ENCODE data around the gene AGMAT.

The AGMAT gene

GRCh38 chr1:15595809-15596617 lies 11.2 kb upstream of the AGMAT start:
- no peaks in the 10 kb centered on the region for H3K79me2 ChIP-seq (ENCODE audit: control insufficient read depth, insufficient read depth, low read length, poor library complexity)
- H3K79me1 ChIP-seq (ENCODE audit: low read length) = no peaks in the 10 kb centered on the region
- H2BK120ac ChIP-seq (ENCODE audit: insufficient read depth, low read length, poor library complexity) = no peak overlapping the region
- H4K91ac ChIP-seq (ENCODE audit: low read depth, low read length) = no peak overlapping the region
- no peak overlapping the region for H4K8ac ChIP-seq (ENCODE audit: low read depth, low read length)
- no peak overlapping the region for H2BK12ac ChIP-seq (ENCODE audit: low read length)
- no peaks in the 10 kb centered on the region for H3K27me3 ChIP-seq (ENCODE audit: insufficient read depth, low read length)
- H2AFZ ChIP-seq (ENCODE audit: insufficient read depth, low read length, poor library complexity) = no peak overlapping the region
- H3K4me2 ChIP-seq (ENCODE audit: low read length) = no peak overlapping the region
- H3K4me3 ChIP-seq (ENCODE audit: low read depth, low read length) = no peak overlapping the region
- H3K36me3 ChIP-seq (ENCODE audit: control insufficient read depth in 1 of 2, insufficient read depth in 2 of 2, low read length in 2 of 2) = no peaks in the 10 kb centered on the region
- no peak overlapping the region for H2AK5ac ChIP-seq (ENCODE audit: low read length)
- no peaks in the 10 kb centered on the region for H3K9me3 ChIP-seq (ENCODE audit: insufficient read depth, low read depth, low read length)
- no peaks in the 10 kb centered on the region for H3K4me1 ChIP-seq (ENCODE audit: control insufficient read depth in 1 of 2, insufficient read depth in 2 of 2, low read length in 2 of 2)
- WGBS (ENCODE audit: extremely low coverage, insufficient coverage, insufficient read length) = no CpG with 5 or more reads among the region's 5 CpGs
- no peak overlapping the region for H3K23ac ChIP-seq (ENCODE audit: low read length)
- no peak overlapping the region for H3K18ac ChIP-seq (ENCODE audit: low read length)
- no peak overlapping the region for H3K14ac ChIP-seq (ENCODE audit: low read length)
- DNase-seq = no peak
- no peak overlapping the region for H3K27ac ChIP-seq (ENCODE audit: low read depth, low read length)
- no peak overlapping the region for H3K9ac ChIP-seq (ENCODE audit: low read length)
- no peak overlapping the region for H2BK5ac ChIP-seq (ENCODE audit: low read depth, low read length, poor library complexity)
- no peak overlapping the region for H4K12ac ChIP-seq (ENCODE audit: low read depth, low read length)
- no peak overlapping the region for H3K4ac ChIP-seq (ENCODE audit: low read depth, low read length)

DNA sequence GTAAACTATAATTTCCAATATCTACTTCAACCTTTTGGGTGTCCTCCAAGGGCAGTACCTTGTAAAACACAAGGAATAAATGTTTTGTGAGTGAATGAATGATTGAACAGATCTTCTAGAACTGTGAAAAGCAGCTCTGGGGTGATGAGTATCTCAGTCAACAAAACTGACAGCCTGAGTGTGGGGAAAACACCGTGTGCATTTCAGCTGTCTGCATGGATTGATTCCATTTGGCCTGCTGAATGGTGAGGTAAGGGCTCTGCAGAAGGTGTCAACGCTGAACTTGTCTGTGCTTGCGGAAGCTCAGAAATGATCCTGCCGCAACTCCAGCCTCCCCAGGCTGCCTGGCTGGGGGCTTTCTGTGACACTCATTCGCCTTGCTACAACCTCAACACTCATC lies 7.4 kb upstream of the AGMAT start:
- no peak overlapping the region for H2AK5ac ChIP-seq (ENCODE audit: low read length)
- no peak overlapping the region for H2BK12ac ChIP-seq (ENCODE audit: low read length)
- no peak overlapping the region for H4K12ac ChIP-seq (ENCODE audit: low read depth, low read length)
- H4K8ac ChIP-seq (ENCODE audit: low read depth, low read length) = no peak overlapping the region
- no peak overlapping the region for H4K91ac ChIP-seq (ENCODE audit: low read depth, low read length)
- no peak overlapping the region for H3K4me2 ChIP-seq (ENCODE audit: low read length)
- H2BK5ac ChIP-seq (ENCODE audit: low read depth, low read length, poor library complexity) = no peak overlapping the region
- no peaks in the 10 kb centered on the region for H3K79me1 ChIP-seq (ENCODE audit: low read length)
- WGBS (ENCODE audit: extremely low coverage, insufficient coverage, insufficient read length) = no CpG with 5 or more reads among the region's 5 CpGs
- H3K14ac ChIP-seq (ENCODE audit: low read length) = no peak overlapping the region
- H2AFZ ChIP-seq (ENCODE audit: insufficient read depth, low read length, poor library complexity) = no peak overlapping the region
- H3K9ac ChIP-seq (ENCODE audit: low read length) = no peak overlapping the region
- no peak overlapping the region for H3K27ac ChIP-seq (ENCODE audit: low read depth, low read length)
- H3K4me1 ChIP-seq (ENCODE audit: control insufficient read depth in 1 of 2, insufficient read depth in 2 of 2, low read length in 2 of 2) = no peaks in the 10 kb centered on the region
- peaks cover 4% of the 10 kb centered on the region for H3K9me3 ChIP-seq (ENCODE audit: insufficient read depth, low read depth, low read length)
- H2BK120ac ChIP-seq (ENCODE audit: insufficient read depth, low read length, poor library complexity) = no peak overlapping the region
- no peaks in the 10 kb centered on the region for H3K36me3 ChIP-seq (ENCODE audit: control insufficient read depth in 1 of 2, insufficient read depth in 2 of 2, low read length in 2 of 2)
- no peak overlapping the region for H3K18ac ChIP-seq (ENCODE audit: low read length)
- no peak overlapping the region for H3K4ac ChIP-seq (ENCODE audit: low read depth, low read length)
- no peak overlapping the region for H3K4me3 ChIP-seq (ENCODE audit: low read depth, low read length)
- no peaks in the 10 kb centered on the region for H3K27me3 ChIP-seq (ENCODE audit: insufficient read depth, low read length)
- H3K79me2 ChIP-seq (ENCODE audit: control insufficient read depth, insufficient read depth, low read length, poor library complexity) = no peaks in the 10 kb centered on the region
- no peak overlapping the region for H3K23ac ChIP-seq (ENCODE audit: low read length)
- no peak for DNase-seq

DNA sequence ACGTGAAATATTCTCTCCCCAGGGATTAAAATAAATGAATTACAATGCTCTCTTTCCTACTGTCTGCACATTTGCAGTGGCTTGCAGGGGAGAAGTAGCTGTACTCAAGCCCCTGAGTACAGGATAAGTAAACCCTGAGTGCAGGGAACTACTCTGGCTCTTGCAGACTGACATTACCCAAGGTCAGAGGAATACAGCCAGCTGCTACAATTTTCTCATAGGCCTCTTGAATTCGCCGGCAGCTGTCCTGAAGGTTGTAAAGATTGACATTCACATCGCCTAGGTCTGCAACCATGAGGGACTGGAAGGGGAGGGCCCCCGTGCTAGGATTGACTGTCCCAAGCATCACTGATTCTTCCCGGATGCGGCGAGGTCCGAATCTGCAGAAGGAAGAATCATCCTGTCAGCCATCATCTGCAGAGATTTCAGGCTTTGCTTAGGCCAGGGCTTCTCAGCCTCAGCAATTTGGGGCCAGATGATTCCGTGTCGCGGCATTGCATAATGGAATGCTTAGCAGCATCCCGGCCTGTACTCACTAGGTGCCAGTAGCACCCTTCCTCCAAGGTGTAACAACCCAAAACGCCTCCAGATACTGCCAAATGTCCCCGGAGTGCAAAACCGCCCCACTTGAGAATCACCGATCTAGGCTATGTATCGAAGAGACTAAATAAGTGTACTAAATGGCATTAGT lies 1.7 kb downstream of the AGMAT start:
- no peak overlapping the region for H3K23ac ChIP-seq (ENCODE audit: low read length)
- H3K4ac ChIP-seq (ENCODE audit: low read depth, low read length) = no peak overlapping the region
- H4K12ac ChIP-seq (ENCODE audit: low read depth, low read length) = no peak overlapping the region
- no peaks in the 10 kb centered on the region for H3K36me3 ChIP-seq (ENCODE audit: control insufficient read depth in 1 of 2, insufficient read depth in 2 of 2, low read length in 2 of 2)
- H4K91ac ChIP-seq (ENCODE audit: low read depth, low read length) = no peak overlapping the region
- H3K18ac ChIP-seq (ENCODE audit: low read length) = no peak overlapping the region
- no peak overlapping the region for H2AFZ ChIP-seq (ENCODE audit: insufficient read depth, low read length, poor library complexity)
- H3K9me3 ChIP-seq (ENCODE audit: insufficient read depth, low read depth, low read length) = peaks cover 2% of the 10 kb centered on the region
- H3K79me2 ChIP-seq (ENCODE audit: control insufficient read depth, insufficient read depth, low read length, poor library complexity) = no peaks in the 10 kb centered on the region
- H2BK12ac ChIP-seq (ENCODE audit: low read length) = no peak overlapping the region
- H2BK5ac ChIP-seq (ENCODE audit: low read depth, low read length, poor library complexity) = no peak overlapping the region
- no peak overlapping the region for H2BK120ac ChIP-seq (ENCODE audit: insufficient read depth, low read length, poor library complexity)
- no CpG with 5 or more reads among the region's 18 CpGs for WGBS (ENCODE audit: extremely low coverage, insufficient coverage, insufficient read length)
- no peak for DNase-seq
- H3K14ac ChIP-seq (ENCODE audit: low read length) = no peak overlapping the region
- H4K8ac ChIP-seq (ENCODE audit: low read depth, low read length) = no peak overlapping the region
- H3K9ac ChIP-seq (ENCODE audit: low read length) = no peak overlapping the region
- peaks cover 2% of the 10 kb centered on the region for H3K79me1 ChIP-seq (ENCODE audit: low read length)
- no peak overlapping the region for H3K4me3 ChIP-seq (ENCODE audit: low read depth, low read length)
- no peak overlapping the region for H3K27ac ChIP-seq (ENCODE audit: low read depth, low read length)
- no peak overlapping the region for H2AK5ac ChIP-seq (ENCODE audit: low read length)
- peaks cover 0 to 2% of the 10 kb centered on the region in 2 experiments for H3K4me1 ChIP-seq (ENCODE audit: control insufficient read depth in 1 of 2, insufficient read depth in 2 of 2, low read length in 2 of 2)
- no peaks in the 10 kb centered on the region for H3K27me3 ChIP-seq (ENCODE audit: insufficient read depth, low read length)
- H3K4me2 ChIP-seq (ENCODE audit: low read length) = no peak overlapping the region

GRCh38 chr1:15579683-15580047 lies 5.2 kb downstream of the AGMAT start:
- Histone ChIP-seq H3K4me3 (ENCODE audit: low read depth, low read length) (no peak overlapping the region), H4K91ac (ENCODE audit: low read depth, low read length) (no peak overlapping the region), H2AK5ac (ENCODE audit: low read length) (no peak overlapping the region), H4K8ac (ENCODE audit: low read depth, low read length) (no peak overlapping the region), H3K79me2 (ENCODE audit: control insufficient read depth, insufficient read depth, low read length, poor library complexity) (no peaks in the 10 kb centered on the region), H2BK120ac (ENCODE audit: insufficient read depth, low read length, poor library complexity) (no peak overlapping the region), H3K23ac (ENCODE audit: low read length) (no peak overlapping the region), H4K12ac (ENCODE audit: low read depth, low read length) (no peak overlapping the region), H3K18ac (ENCODE audit: low read length) (no peak overlapping the region), H3K14ac (ENCODE audit: low read length) (no peak overlapping the region), H3K36me3 (ENCODE audit: control insufficient read depth in 1 of 2, insufficient read depth in 2 of 2, low read length in 2 of 2) (peaks cover 0 to 3% of the 10 kb centered on the region in 2 experiments), H3K9me3 (ENCODE audit: insufficient read depth, low read depth, low read length) (no peaks in the 10 kb centered on the region), H2AFZ (ENCODE audit: insufficient read depth, low read length, poor library complexity) (no peak overlapping the region), H3K27ac (ENCODE audit: low read depth, low read length) (no peak overlapping the region), H3K27me3 (ENCODE audit: insufficient read depth, low read length) (no peaks in the 10 kb centered on the region), H3K9ac (ENCODE audit: low read length) (no peak overlapping the region), H2BK12ac (ENCODE audit: low read length) (no peak overlapping the region), H3K4me1 (ENCODE audit: control insufficient read depth in 1 of 2, insufficient read depth in 2 of 2, low read length in 2 of 2) (peaks cover 0 to 2% of the 10 kb centered on the region in 2 experiments), H2BK5ac (ENCODE audit: low read depth, low read length, poor library complexity) (no peak overlapping the region), H3K79me1 (ENCODE audit: low read length) (no peaks in the 10 kb centered on the region), H3K4ac (ENCODE audit: low read depth, low read length) (no peak overlapping the region), H3K4me2 (ENCODE audit: low read length) (no peak overlapping the region)
- DNase-seq = no peak
